ENCODE measurements around the gene GYG1.
A peak's percentile ranks its signal among the peaks of the same experiment; 100 is the strongest.

GYG1 gene

GRCh38 chr3:148990236-148990635 is 1.1 kb upstream of the GYG1 start:
- no peak for DNase-seq

- peak; percentile 6 to 16 for DNase-seq
These were observed 791 bp downstream of the GYG1 start for GRCh38 chr3:148992027-148992634.

- DNase-seq = no peak
These were observed 1.4 kb downstream of the GYG1 start for GRCh38 chr3:148992635-148993255.

- DNase-seq = no peak
These were observed 6.3 kb downstream of the GYG1 start for GRCh38 chr3:148997623-148998022.

- no peak for DNase-seq
These were observed 7.0 kb downstream of the GYG1 start for GRCh38 chr3:148998297-148998696.

- no peak for DNase-seq
These were observed 7.5 kb downstream of the GYG1 start for GRCh38 chr3:148998715-148999423.

GRCh38 chr3:148999806-149000205 is 8.5 kb downstream of the GYG1 start:
- DNase-seq = no peak

- no peak for DNase-seq
These were observed 8.9 kb downstream of the GYG1 start for GRCh38 chr3:149000206-149000745.

GRCh38 chr3:149001727-149002126 is 10.4 kb downstream of the GYG1 start:
- DNase-seq = no peak

- DNase-seq = no peak
These were observed 12.4 kb downstream of the GYG1 start for GRCh38 chr3:149003653-149004305.

- no peak for DNase-seq
These were observed 13.3 kb downstream of the GYG1 start for GRCh38 chr3:149004622-149005021.

- DNase-seq = no peak
These were observed 14.1 kb downstream of the GYG1 start for GRCh38 chr3:149005416-149005815.

- no peak for DNase-seq
These were observed 16.4 kb downstream of the GYG1 start for GRCh38 chr3:149007567-149008257.

GRCh38 chr3:149009732-149010131 is 18.4 kb downstream of the GYG1 start:
- DNase-seq = no peak

- no peak for DNase-seq
These were observed 19.2 kb downstream of the GYG1 start for GRCh38 chr3:149010504-149010951.

- no peak for DNase-seq
These were observed 19.6 kb downstream of the GYG1 start for GRCh38 chr3:149010966-149011365.

- DNase-seq = no peak
These were observed 20.3 kb downstream of the GYG1 start for GRCh38 chr3:149011676-149012075.

GRCh38 chr3:149013726-149014125 is 22.4 kb downstream of the GYG1 start:
- DNase-seq = no peak

GRCh38 chr3:149015393-149015792 is 24.1 kb downstream of the GYG1 start:
- DNase-seq = no peak

- DNase-seq = no peak
These were observed 24.9 kb downstream of the GYG1 start for GRCh38 chr3:149016242-149016641.

GRCh38 chr3:149016669-149017541 is 25.6 kb downstream of the GYG1 start:
- no peak for DNase-seq

- DNase-seq = no peak
These were observed 26.9 kb downstream of the GYG1 start for GRCh38 chr3:149018247-149018646.

Measured in activated CD4-positive, alpha-beta T cell treated with anti-CD3 and anti-CD28 coated beads, Interleukin-2, amount 50 U/mL, for 4 hours (primary cell).